GM10266 (cell line): ENCODE measurements around the gene ZNF608.

Experiments used
- DNase-seq: peaks from one replicate; pipeline ENCODE4 v3.0.0; 2012; ENCODE audit errors: extremely low spot score
- TF ChIP-seq, protein P1 (sequence below): IDR thresholded peaks from 2 replicates; pipeline ENCODE4 v1.5.1; 2012; ENCODE audit warnings: mild to moderate bottlenecking, low read depth; ENCODE audit not compliant: control insufficient read depth, insufficient read depth; ENCODE audit errors: missing control alignments

ZNF608 gene

DNA sequence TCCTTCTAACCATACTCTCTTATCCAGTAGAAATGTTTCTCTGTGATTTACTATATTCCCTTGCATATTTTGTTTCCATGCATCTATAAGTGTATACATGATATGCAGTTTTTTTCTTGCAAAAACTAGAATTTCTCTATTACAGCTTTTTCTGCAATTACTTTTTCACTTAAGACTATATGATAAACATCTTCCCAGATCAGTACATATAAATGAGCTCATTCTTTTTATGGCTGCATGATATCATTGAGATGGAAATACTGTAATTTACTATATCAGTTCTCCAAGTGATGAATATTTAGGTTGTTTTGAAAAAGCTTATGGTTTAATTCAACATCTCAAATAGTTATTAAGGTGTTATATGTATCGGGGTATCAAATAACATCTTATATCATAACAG, 18.1 kb upstream of the ZNF608 start:
- no peak for DNase-seq
- TF ChIP-seq, protein P1, sequence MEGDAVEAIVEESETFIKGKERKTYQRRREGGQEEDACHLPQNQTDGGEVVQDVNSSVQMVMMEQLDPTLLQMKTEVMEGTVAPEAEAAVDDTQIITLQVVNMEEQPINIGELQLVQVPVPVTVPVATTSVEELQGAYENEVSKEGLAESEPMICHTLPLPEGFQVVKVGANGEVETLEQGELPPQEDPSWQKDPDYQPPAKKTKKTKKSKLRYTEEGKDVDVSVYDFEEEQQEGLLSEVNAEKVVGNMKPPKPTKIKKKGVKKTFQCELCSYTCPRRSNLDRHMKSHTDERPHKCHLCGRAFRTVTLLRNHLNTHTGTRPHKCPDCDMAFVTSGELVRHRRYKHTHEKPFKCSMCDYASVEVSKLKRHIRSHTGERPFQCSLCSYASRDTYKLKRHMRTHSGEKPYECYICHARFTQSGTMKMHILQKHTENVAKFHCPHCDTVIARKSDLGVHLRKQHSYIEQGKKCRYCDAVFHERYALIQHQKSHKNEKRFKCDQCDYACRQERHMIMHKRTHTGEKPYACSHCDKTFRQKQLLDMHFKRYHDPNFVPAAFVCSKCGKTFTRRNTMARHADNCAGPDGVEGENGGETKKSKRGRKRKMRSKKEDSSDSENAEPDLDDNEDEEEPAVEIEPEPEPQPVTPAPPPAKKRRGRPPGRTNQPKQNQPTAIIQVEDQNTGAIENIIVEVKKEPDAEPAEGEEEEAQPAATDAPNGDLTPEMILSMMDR, result no peak

DNA sequence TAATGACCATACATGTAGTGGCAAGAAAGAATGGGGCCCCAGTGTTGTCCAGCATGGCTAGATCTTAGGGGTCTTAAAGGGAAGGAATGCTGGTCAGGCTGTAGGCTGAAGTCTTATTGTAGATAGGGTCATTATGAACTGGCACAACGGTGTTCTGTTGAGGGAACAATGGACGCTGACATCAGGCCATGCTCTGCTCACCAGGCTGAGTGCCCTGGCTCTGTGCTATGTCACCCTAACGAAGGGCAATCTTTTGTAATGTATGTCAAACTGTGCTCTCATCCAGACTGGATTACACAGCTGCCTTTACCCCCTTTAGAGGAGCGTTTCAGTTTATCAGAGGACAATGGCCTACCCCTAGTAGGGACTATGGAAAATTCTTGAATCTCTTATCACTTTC, 14.6 kb upstream of the ZNF608 start:
- TF ChIP-seq, protein P1, result no peak
- DNase-seq, result no peak

DNA sequence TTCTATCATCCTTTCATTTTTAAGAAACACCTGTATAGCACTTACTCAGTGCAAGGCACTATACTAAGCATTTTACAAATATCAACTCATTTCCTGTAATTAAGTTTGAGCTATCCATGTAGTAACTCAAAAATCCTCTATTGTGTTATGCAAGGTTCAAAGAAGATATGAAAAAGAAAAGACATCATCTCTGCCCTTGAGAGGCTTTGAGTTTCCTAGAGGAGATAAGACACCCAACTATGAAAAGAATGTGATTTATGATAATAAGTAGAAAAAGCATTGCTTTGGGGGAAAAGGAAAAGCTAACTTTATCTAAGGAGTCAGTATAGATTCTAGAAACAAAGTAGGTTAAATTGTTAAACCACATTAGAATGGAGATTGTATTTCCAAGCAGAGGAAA, 14.2 kb upstream of the ZNF608 start:
- no peak for DNase-seq
- TF ChIP-seq, protein P1, result no peak

DNA sequence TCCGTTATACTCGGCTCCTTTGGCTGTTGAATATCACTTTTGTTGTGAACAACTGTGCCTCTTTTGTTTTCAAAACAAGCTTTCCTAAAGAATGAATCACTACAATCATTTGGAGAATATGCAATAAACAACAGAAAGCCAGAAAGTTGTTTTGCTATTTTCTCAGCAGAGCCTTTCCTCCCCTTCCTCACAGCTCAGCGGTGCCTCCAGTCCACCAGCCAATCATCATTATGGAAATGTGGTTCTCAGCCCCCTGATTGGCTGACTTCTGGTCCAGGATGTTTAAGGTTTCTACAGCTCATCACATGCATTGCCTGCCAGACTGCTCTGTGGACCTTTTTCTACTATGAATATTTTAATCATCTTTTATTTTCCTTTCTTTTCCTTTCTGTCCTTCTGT, 9.1 kb upstream of the ZNF608 start:
- TF ChIP-seq, protein P1, result no peak
- no peak for DNase-seq

DNA sequence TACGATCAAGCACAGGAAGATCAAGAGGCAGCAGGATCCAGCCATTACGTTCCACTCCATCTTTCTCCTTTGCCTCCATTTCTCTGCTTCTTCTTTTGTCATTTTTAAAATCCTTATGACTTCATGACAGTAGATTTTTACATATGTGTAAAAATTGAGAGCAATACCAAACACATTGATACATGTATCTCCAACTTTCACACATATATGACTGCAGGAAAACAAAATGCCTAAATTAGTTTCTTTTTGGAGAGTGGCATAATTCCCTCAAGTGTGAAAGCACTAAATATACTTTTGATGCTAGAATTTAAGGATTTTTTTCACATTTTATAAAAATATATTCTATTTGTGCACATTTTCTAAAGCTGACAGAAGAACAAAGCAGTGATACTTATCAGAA, 8.6 kb upstream of the ZNF608 start:
- TF ChIP-seq, protein P1, result no peak
- no peak for DNase-seq

DNA sequence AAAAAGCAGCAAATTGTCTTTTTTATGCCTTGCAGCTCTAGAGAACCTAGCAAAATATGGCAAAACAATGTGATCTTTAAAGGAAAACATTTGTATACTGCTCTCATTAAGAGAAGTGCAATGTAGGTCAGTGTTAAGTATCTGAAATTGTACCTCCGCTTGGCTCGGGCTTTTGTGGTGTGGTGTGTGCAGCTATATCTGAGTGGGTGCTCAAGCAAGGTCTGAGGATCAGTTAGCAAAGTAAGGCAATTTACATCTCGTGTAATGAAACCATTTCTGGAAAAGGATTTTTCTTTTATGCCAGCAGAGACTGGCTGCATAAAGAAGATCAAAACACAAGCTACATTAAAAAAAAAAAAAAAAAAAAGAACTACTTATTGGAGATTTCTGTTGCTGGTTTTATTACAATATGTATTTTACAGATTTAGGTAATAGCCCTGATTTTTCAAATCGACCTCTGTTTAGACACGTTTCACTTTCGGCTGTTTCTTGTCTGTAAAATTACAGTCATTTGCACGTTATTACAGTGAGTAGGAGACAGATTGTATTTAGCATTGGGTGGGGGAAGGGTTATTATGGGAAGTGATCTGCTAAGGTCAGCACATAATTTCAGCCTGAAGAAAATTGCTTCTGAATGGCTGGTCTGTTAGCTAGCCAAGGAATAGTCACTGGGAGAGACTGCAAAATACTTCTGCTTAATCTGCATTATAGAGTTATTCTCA, 7.9 kb upstream of the ZNF608 start:
- DNase-seq, result no peak
- TF ChIP-seq, protein P1, result no peak

DNA sequence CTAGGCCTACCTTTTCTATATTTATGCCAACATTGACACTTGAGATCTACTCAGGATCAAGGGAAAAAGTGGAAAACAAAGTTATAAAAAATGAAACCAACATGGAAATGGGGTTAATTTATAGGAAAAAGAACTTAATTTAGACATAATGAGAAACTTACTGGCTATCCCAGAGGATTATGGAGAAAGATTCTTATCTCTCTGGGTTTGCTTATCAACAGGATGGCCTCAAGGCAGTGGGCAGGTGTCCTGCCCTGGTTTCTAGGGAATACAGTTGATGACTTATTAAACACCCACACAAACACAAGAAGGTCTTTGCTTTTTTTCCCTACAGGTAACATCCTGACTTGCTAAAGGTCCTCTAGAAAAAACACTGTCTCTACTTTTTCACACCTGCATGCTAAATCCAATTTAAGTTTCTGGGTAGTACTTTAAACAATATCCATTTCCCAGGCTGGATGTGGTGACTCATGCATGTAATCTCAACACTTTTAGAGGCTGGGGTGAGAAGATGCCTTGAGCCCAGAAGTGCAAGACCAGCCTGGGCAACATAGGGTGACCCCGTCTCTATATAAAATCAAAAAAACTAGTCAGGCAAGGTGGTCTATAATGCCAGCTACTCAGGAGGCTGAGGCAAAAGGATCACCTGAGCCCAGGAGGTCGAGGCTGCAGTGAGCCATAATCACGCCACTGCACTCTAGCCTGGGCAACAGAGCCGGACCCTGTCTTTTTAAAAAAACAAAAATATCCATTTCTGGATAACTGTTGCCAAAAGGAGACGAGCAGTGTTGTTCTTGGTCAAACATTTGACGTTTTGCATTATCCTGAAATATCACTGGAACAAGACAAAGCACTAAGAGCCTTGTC, 6.6 kb upstream of the ZNF608 start:
- DNase-seq, result no peak
- TF ChIP-seq, protein P1, result no peak
